Duodenal mucosa (tissue), 2 donors: Measurements from ENCODE around the gene SNX9.

ENCODE experiments used
- H3K27ac ChIP-seq: one replicate; pipeline ENCODE4 v1.7.0; 2013; ENCODE audit warnings: low read depth, low read length
- H3K27me3 ChIP-seq, 2 donors: one replicate each; pipeline ENCODE4 v1.7.0; 2013; ENCODE audit warnings: low read length in 2 of 2, control low read depth in 1 of 2; ENCODE audit not compliant: insufficient read depth in 2 of 2, control insufficient read depth in 1 of 2
- H3K36me3 ChIP-seq, 2 donors: one replicate each; pipeline ENCODE4 v1.7.0; 2013; ENCODE audit warnings: low read length in 2 of 2, control low read depth in 1 of 2; ENCODE audit not compliant: insufficient read depth in 2 of 2, control insufficient read depth in 1 of 2
- H3K4me1 ChIP-seq, 2 donors: one replicate each; pipeline ENCODE4 v1.7.0; 2013; ENCODE audit warnings: low read length in 2 of 2, control low read depth in 1 of 2; ENCODE audit not compliant: insufficient read depth in 2 of 2, control insufficient read depth in 1 of 2
- H3K4me3 ChIP-seq, 2 donors: one replicate each; pipeline ENCODE4 v1.7.0; 2013; ENCODE audit warnings: low read length in 2 of 2, low read depth in 1 of 2
- H3K9ac ChIP-seq, 2 donors: one replicate each; pipeline ENCODE4 v1.7.0; 2013; ENCODE audit warnings: low read length in 2 of 2, low read depth in 1 of 2
- H3K9me3 ChIP-seq, 2 donors: one replicate each; pipeline ENCODE4 v1.7.0; 2013; ENCODE audit warnings: low read length in 2 of 2, control low read depth in 1 of 2; ENCODE audit not compliant: control insufficient read depth in 1 of 2

The SNX9 gene

DNA sequence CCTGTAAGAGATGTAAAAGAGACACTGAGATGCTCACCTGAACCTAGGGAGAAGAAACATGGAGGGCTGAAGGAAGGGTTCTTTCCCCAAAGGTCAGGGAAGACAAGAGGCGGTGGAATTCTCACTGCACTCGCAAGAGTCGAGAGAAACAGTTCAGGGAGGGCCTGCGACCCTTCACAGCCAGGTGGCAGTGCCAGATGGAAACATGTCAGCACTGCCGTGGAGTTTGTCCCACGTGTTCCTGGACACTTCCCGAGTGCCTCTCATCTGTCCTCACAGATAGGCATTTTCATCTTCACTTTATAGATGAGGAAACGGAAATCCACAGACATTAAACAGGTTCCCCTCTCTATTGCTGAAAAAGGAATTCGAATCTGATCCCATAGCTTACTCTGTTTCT is 88.2 kb downstream of the SNX9 start:
- H3K9ac ChIP-seq = no peak overlapping the region
- H3K4me3 ChIP-seq = no peak overlapping the region
- peaks cover 20 to 28% of the 10 kb centered on the region in 2 donors for H3K36me3 ChIP-seq
- no peaks in the 10 kb centered on the region for H3K9me3 ChIP-seq
- no peak overlapping the region for H3K27ac ChIP-seq
- H3K27me3 ChIP-seq = no peaks in the 10 kb centered on the region
- no peaks in the 10 kb centered on the region for H3K4me1 ChIP-seq

- Histone ChIP-seq H3K4me1 (no peaks in the 10 kb centered on the region), H3K27ac (no peak overlapping the region), H3K9ac (no peak overlapping the region), H3K4me3 (no peak overlapping the region), H3K36me3 (peaks cover 20 to 28% of the 10 kb centered on the region in 2 donors), H3K9me3 (no peaks in the 10 kb centered on the region), H3K27me3 (no peaks in the 10 kb centered on the region)
These were observed 88.7 kb downstream of the SNX9 start for GRCh38 chr6:157911786-157912185.

DNA sequence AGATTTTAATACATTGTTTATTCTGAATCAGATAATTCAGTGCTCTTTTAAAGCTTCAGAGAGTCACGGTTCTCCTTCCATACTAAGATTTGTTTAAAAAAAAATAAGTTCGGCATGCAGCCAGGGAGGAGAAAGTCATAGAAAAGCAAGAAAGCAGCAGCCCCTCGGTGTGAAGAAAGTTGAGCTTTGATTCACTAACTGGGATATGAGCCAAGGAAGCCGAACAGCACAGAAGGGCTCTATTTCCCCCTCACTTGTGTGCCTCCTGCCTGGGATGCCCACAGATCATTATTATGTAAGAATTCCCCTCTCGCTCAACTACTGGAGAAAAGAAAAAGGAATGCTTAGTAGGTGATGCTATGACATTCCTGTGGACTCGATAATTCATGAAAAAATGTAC is 89.3 kb downstream of the SNX9 start:
- no peak overlapping the region for H3K27ac ChIP-seq
- H3K4me3 ChIP-seq = no peak overlapping the region
- H3K36me3 ChIP-seq = peaks cover 20 to 28% of the 10 kb centered on the region in 2 donors
- no peaks in the 10 kb centered on the region for H3K27me3 ChIP-seq
- H3K9me3 ChIP-seq = no peaks in the 10 kb centered on the region
- no peak overlapping the region for H3K9ac ChIP-seq
- no peaks in the 10 kb centered on the region for H3K4me1 ChIP-seq

- H3K9ac ChIP-seq = no peak overlapping the region
- no peak overlapping the region for H3K27ac ChIP-seq
- H3K9me3 ChIP-seq = peaks cover 0 to 6% of the 10 kb centered on the region in 2 donors
- peaks cover 29 to 30% of the 10 kb centered on the region in 2 donors for H3K36me3 ChIP-seq
- no peak overlapping the region for H3K4me3 ChIP-seq
- no peaks in the 10 kb centered on the region for H3K4me1 ChIP-seq
- H3K27me3 ChIP-seq = no peaks in the 10 kb centered on the region
These were observed 98.8 kb downstream of the SNX9 start for GRCh38 chr6:157921685-157922367.

DNA sequence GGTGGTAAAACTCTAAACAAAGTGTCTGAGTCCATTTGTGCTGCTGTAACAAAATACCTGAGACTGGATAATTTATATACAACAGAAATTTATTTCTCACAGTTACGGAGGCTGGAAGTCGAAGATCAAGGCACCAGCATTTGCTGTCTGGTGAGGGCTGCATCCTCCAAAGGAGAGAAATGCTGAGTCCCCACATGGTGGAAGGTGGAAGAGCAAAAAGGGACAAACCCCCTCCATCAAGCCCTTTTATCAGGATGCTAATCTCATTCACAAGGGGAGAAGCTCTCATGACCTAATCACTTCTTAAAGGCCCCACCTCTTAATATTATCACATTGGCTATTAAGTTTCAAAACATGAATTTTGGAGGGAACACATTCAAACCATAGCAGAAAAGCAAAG is 102.7 kb downstream of the SNX9 start:
- Histone ChIP-seq H3K27ac (no peak overlapping the region), H3K27me3 (no peaks in the 10 kb centered on the region), H3K4me3 (no peak overlapping the region), H3K4me1 (no peaks in the 10 kb centered on the region), H3K9me3 (no peaks in the 10 kb centered on the region), H3K9ac (no peak overlapping the region), H3K36me3 (peaks cover 29 to 52% of the 10 kb centered on the region in 2 donors)

- Histone ChIP-seq H3K9ac (no peak overlapping the region), H3K4me1 (no peaks in the 10 kb centered on the region), H3K27ac (no peak overlapping the region), H3K4me3 (no peak overlapping the region), H3K27me3 (no peaks in the 10 kb centered on the region), H3K9me3 (no peaks in the 10 kb centered on the region), H3K36me3 (peaks cover 31 to 51% of the 10 kb centered on the region in 2 donors)
These were observed 104.0 kb downstream of the SNX9 start for GRCh38 chr6:157927011-157927410.

DNA sequence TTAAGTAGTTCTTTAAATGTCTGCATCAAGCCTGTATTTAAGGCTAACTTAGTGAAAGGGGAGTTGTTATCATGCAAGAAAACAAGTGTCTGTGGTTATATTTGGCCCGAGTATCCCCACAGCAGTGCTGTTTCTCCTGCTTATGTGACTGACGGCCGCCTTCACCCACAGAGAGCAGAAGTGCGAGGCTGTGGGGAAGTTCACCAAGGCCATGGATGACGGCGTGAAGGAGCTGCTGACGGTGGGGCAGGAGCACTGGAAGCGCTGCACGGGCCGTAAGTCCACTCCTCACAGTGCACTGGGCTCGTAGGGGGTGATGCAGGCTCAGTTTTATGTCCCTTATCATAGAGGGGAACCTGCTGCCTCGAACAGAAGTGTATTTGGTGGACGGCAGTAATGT is 105.4 kb downstream of the SNX9 start:
- Histone ChIP-seq H3K27ac (no peak overlapping the region), H3K9ac (no peak overlapping the region), H3K36me3 (peaks cover 29 to 63% of the 10 kb centered on the region in 2 donors), H3K27me3 (no peaks in the 10 kb centered on the region), H3K4me3 (no peak overlapping the region), H3K9me3 (no peaks in the 10 kb centered on the region), H3K4me1 (no peaks in the 10 kb centered on the region)

GRCh38 chr6:157929076-157929475 is 106.0 kb downstream of the SNX9 start:
- H3K4me1 ChIP-seq = no peaks in the 10 kb centered on the region
- no peak overlapping the region for H3K9ac ChIP-seq
- no peak overlapping the region for H3K27ac ChIP-seq
- H3K27me3 ChIP-seq = no peaks in the 10 kb centered on the region
- H3K4me3 ChIP-seq = no peak overlapping the region
- H3K9me3 ChIP-seq = no peaks in the 10 kb centered on the region
- peaks cover 29 to 70% of the 10 kb centered on the region in 2 donors for H3K36me3 ChIP-seq

DNA sequence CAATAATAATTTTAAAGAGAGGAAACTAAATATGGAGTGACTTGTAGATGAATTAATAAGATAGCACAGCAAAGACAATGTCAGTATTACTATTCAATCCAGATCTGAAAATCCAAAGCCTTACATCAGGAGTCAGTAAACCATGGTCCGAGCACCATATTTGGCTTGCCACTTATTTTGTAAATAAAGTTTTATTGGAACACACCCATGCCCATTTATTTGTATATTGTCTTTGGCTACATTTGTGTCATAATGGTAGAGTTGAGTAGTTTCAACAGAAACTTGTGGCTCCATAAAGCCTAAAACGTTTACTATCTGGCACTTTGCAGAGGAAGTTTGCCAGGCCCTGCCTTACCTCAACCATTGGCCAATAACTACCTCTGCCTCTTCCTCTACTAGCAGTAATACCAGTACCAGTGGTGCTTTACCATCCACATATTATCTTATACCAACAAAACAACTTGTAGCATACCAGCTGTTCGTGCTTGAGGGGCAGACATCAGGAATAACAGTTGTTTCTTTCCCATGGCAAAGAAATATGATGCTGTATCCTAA is 106.8 kb downstream of the SNX9 start:
- Histone ChIP-seq H3K27ac (no peak overlapping the region), H3K4me1 (no peaks in the 10 kb centered on the region), H3K9me3 (no peaks in the 10 kb centered on the region), H3K36me3 (peaks cover 31 to 71% of the 10 kb centered on the region in 2 donors), H3K27me3 (no peaks in the 10 kb centered on the region), H3K9ac (no peak overlapping the region), H3K4me3 (no peak overlapping the region)

GRCh38 chr6:157935786-157936185 is 112.7 kb downstream of the SNX9 start:
- no peaks in the 10 kb centered on the region for H3K27me3 ChIP-seq
- H3K36me3 ChIP-seq = peaks cover 17 to 79% of the 10 kb centered on the region in 2 donors
- H3K9me3 ChIP-seq = no peaks in the 10 kb centered on the region
- H3K27ac ChIP-seq = no peak overlapping the region
- no peak overlapping the region for H3K4me3 ChIP-seq
- H3K4me1 ChIP-seq = peaks cover 0 to 10% of the 10 kb centered on the region in 2 donors
- no peak overlapping the region for H3K9ac ChIP-seq
